Uterus (tissue), 2 donors: ENCODE measurements around the gene CASKIN2.

Source experiments
- POLR2A ChIP-seq, 2 donors: fragments of 450-650 bp; IDR thresholded peaks; one replicate each; pipeline ENCODE4 v1.6.1; 2016; ENCODE audit warnings: antibody characterized with exemption in 2 of 2, mild to moderate bottlenecking in 1 of 2, moderate library complexity in 1 of 2
- TF ChIP-seq, protein P1 (sequence below), 4 experiments: fragments of 200-600 bp in 2 of 4; fragments of 450-650 bp in 2 of 4; sonication (generic) in 2 of 4; IDR thresholded peaks; one replicate each; pipeline ENCODE4 v1.5.1; 2016 to 2019; ENCODE audit warnings: antibody characterized with exemption in 4 of 4, mild to moderate bottlenecking in 2 of 4, moderate library complexity in 1 of 4

DNA sequence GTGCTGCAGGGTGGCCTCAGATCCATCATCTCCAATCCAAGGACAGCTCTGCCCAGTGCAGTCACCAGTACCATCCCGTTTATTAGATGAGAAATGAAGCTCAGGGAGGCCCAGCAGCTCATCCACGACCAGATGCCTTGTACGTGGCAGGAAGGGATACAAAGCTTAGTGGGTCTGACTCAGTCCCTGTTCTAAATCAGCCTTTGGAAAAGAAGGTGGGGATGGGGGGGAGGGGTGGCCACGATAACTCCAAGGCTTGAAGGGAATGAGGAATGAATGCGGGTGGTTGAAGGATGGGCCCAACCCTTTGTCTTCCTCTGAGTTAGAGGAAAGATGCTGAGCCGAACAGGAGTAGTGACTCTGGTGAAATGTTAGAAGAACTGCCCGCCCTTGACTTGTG is 35.9 kb upstream of the CASKIN2 start:
- TF ChIP-seq, protein P1, sequence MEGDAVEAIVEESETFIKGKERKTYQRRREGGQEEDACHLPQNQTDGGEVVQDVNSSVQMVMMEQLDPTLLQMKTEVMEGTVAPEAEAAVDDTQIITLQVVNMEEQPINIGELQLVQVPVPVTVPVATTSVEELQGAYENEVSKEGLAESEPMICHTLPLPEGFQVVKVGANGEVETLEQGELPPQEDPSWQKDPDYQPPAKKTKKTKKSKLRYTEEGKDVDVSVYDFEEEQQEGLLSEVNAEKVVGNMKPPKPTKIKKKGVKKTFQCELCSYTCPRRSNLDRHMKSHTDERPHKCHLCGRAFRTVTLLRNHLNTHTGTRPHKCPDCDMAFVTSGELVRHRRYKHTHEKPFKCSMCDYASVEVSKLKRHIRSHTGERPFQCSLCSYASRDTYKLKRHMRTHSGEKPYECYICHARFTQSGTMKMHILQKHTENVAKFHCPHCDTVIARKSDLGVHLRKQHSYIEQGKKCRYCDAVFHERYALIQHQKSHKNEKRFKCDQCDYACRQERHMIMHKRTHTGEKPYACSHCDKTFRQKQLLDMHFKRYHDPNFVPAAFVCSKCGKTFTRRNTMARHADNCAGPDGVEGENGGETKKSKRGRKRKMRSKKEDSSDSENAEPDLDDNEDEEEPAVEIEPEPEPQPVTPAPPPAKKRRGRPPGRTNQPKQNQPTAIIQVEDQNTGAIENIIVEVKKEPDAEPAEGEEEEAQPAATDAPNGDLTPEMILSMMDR (IDR thresholded peaks at IDR 0.05) = no peak
- TF ChIP-seq POLR2A (IDR thresholded peaks at IDR 0.05) = no peak
